ENCODE data around the gene RABGAP1L.

Gene RABGAP1L

GRCh38 chr1:174352117-174352516 is 192.8 kb downstream of the RABGAP1L start:
- no peaks in the 10 kb centered on the region for H3K36me3 ChIP-seq (ENCODE audit: control insufficient read depth in 2 of 2, insufficient read depth in 2 of 2, low read length in 2 of 2)
- no peak overlapping the region for H3K4me3 ChIP-seq (ENCODE audit: low read length in 2 of 2)
- no peak overlapping the region for H3K9ac ChIP-seq (ENCODE audit: low read depth in 1 of 2, low read length in 2 of 2)

GRCh38 chr1:174352883-174353608 is 193.7 kb downstream of the RABGAP1L start:
- Histone ChIP-seq H3K4me1 (ENCODE audit: control insufficient read depth in 2 of 2, insufficient read depth in 2 of 2, low read length in 2 of 2) (no peaks in the 10 kb centered on the region), H3K9ac (ENCODE audit: low read depth in 1 of 2, low read length in 2 of 2) (no peak overlapping the region), H3K36me3 (ENCODE audit: control insufficient read depth in 2 of 2, insufficient read depth in 2 of 2, low read length in 2 of 2) (no peaks in the 10 kb centered on the region), H3K27ac (ENCODE audit: low read depth in 2 of 2, low read length in 2 of 2) (no peak overlapping the region), H3K9me3 (ENCODE audit: control insufficient read depth in 2 of 2, low read length in 2 of 2) (no peaks in the 10 kb centered on the region), H3K4me3 (ENCODE audit: low read length in 2 of 2) (no peak overlapping the region), H3K27me3 (ENCODE audit: control insufficient read depth in 2 of 2, insufficient read depth in 2 of 2, low read length in 2 of 2) (no peaks in the 10 kb centered on the region)

More at GRCh38 chr1:174352117-174352516, 192.8 kb downstream of the RABGAP1L start:
- Histone ChIP-seq H3K4me1 (ENCODE audit: control insufficient read depth in 2 of 2, insufficient read depth in 2 of 2, low read length in 2 of 2) (no peaks in the 10 kb centered on the region), H3K27ac (ENCODE audit: low read depth in 2 of 2, low read length in 2 of 2) (no peak overlapping the region), H3K27me3 (ENCODE audit: control insufficient read depth in 2 of 2, insufficient read depth in 2 of 2, low read length in 2 of 2) (no peaks in the 10 kb centered on the region), H3K9me3 (ENCODE audit: control insufficient read depth in 2 of 2, low read length in 2 of 2) (no peaks in the 10 kb centered on the region)

GRCh38 chr1:174358344-174358743 is 199.0 kb downstream of the RABGAP1L start:
- Histone ChIP-seq H3K36me3 (ENCODE audit: control insufficient read depth in 2 of 2, insufficient read depth in 2 of 2, low read length in 2 of 2) (no peaks in the 10 kb centered on the region), H3K27ac (ENCODE audit: low read depth in 2 of 2, low read length in 2 of 2) (no peak overlapping the region), H3K9me3 (ENCODE audit: control insufficient read depth in 2 of 2, low read length in 2 of 2) (no peaks in the 10 kb centered on the region), H3K4me1 (ENCODE audit: control insufficient read depth in 2 of 2, insufficient read depth in 2 of 2, low read length in 2 of 2) (peaks cover 0 to 2% of the 10 kb centered on the region in 2 donors), H3K9ac (ENCODE audit: low read depth in 1 of 2, low read length in 2 of 2) (no peak overlapping the region), H3K4me3 (ENCODE audit: low read length in 2 of 2) (no peak overlapping the region), H3K27me3 (ENCODE audit: control insufficient read depth in 2 of 2, insufficient read depth in 2 of 2, low read length in 2 of 2) (no peaks in the 10 kb centered on the region)

GRCh38 chr1:174358786-174359453 is 199.6 kb downstream of the RABGAP1L start:
- Histone ChIP-seq H3K4me1 (ENCODE audit: control insufficient read depth in 2 of 2, insufficient read depth in 2 of 2, low read length in 2 of 2) (peaks cover 0 to 2% of the 10 kb centered on the region in 2 donors), H3K27ac (ENCODE audit: low read depth in 2 of 2, low read length in 2 of 2) (no peak overlapping the region), H3K9me3 (ENCODE audit: control insufficient read depth in 2 of 2, low read length in 2 of 2) (no peaks in the 10 kb centered on the region), H3K36me3 (ENCODE audit: control insufficient read depth in 2 of 2, insufficient read depth in 2 of 2, low read length in 2 of 2) (no peaks in the 10 kb centered on the region), H3K9ac (ENCODE audit: low read depth in 1 of 2, low read length in 2 of 2) (no peak overlapping the region), H3K27me3 (ENCODE audit: control insufficient read depth in 2 of 2, insufficient read depth in 2 of 2, low read length in 2 of 2) (no peaks in the 10 kb centered on the region), H3K4me3 (ENCODE audit: low read length in 2 of 2) (no peak overlapping the region)

GRCh38 chr1:174359454-174359805 is 200.1 kb downstream of the RABGAP1L start:
- Histone ChIP-seq H3K27ac (ENCODE audit: low read depth in 2 of 2, low read length in 2 of 2) (no peak overlapping the region), H3K4me3 (ENCODE audit: low read length in 2 of 2) (no peak overlapping the region), H3K36me3 (ENCODE audit: control insufficient read depth in 2 of 2, insufficient read depth in 2 of 2, low read length in 2 of 2) (no peaks in the 10 kb centered on the region), H3K9me3 (ENCODE audit: control insufficient read depth in 2 of 2, low read length in 2 of 2) (no peaks in the 10 kb centered on the region), H3K4me1 (ENCODE audit: control insufficient read depth in 2 of 2, insufficient read depth in 2 of 2, low read length in 2 of 2) (peaks cover 0 to 2% of the 10 kb centered on the region in 2 donors), H3K9ac (ENCODE audit: low read depth in 1 of 2, low read length in 2 of 2) (no peak overlapping the region), H3K27me3 (ENCODE audit: control insufficient read depth in 2 of 2, insufficient read depth in 2 of 2, low read length in 2 of 2) (no peaks in the 10 kb centered on the region)

- Histone ChIP-seq H3K9me3 (ENCODE audit: control insufficient read depth in 2 of 2, low read length in 2 of 2) (no peaks in the 10 kb centered on the region), H3K27ac (ENCODE audit: low read depth in 2 of 2, low read length in 2 of 2) (no peak overlapping the region), H3K4me3 (ENCODE audit: low read length in 2 of 2) (no peak overlapping the region), H3K27me3 (ENCODE audit: control insufficient read depth in 2 of 2, insufficient read depth in 2 of 2, low read length in 2 of 2) (no peaks in the 10 kb centered on the region), H3K9ac (ENCODE audit: low read depth in 1 of 2, low read length in 2 of 2) (no peak overlapping the region), H3K36me3 (ENCODE audit: control insufficient read depth in 2 of 2, insufficient read depth in 2 of 2, low read length in 2 of 2) (no peaks in the 10 kb centered on the region), H3K4me1 (ENCODE audit: control insufficient read depth in 2 of 2, insufficient read depth in 2 of 2, low read length in 2 of 2) (no peaks in the 10 kb centered on the region)
Observed at GRCh38 chr1:174364996-174365736, 205.8 kb downstream of the RABGAP1L start.

- no peak overlapping the region for H3K9ac ChIP-seq (ENCODE audit: low read depth in 1 of 2, low read length in 2 of 2)
- no peaks in the 10 kb centered on the region for H3K9me3 ChIP-seq (ENCODE audit: control insufficient read depth in 2 of 2, low read length in 2 of 2)
- H3K4me3 ChIP-seq (ENCODE audit: low read length in 2 of 2), result no peak overlapping the region
- no peaks in the 10 kb centered on the region for H3K27me3 ChIP-seq (ENCODE audit: control insufficient read depth in 2 of 2, insufficient read depth in 2 of 2, low read length in 2 of 2)
- H3K36me3 ChIP-seq (ENCODE audit: control insufficient read depth in 2 of 2, insufficient read depth in 2 of 2, low read length in 2 of 2), result no peaks in the 10 kb centered on the region
- H3K27ac ChIP-seq (ENCODE audit: low read depth in 2 of 2, low read length in 2 of 2), result no peak overlapping the region
- H3K4me1 ChIP-seq (ENCODE audit: control insufficient read depth in 2 of 2, insufficient read depth in 2 of 2, low read length in 2 of 2), result no peaks in the 10 kb centered on the region
Observed at GRCh38 chr1:174366946-174367345, 207.6 kb downstream of the RABGAP1L start.

GRCh38 chr1:174367892-174368291 is 208.6 kb downstream of the RABGAP1L start:
- Histone ChIP-seq H3K4me1 (ENCODE audit: control insufficient read depth in 2 of 2, insufficient read depth in 2 of 2, low read length in 2 of 2) (no peaks in the 10 kb centered on the region), H3K27ac (ENCODE audit: low read depth in 2 of 2, low read length in 2 of 2) (no peak overlapping the region), H3K36me3 (ENCODE audit: control insufficient read depth in 2 of 2, insufficient read depth in 2 of 2, low read length in 2 of 2) (no peaks in the 10 kb centered on the region), H3K27me3 (ENCODE audit: control insufficient read depth in 2 of 2, insufficient read depth in 2 of 2, low read length in 2 of 2) (no peaks in the 10 kb centered on the region), H3K9ac (ENCODE audit: low read depth in 1 of 2, low read length in 2 of 2) (no peak overlapping the region), H3K4me3 (ENCODE audit: low read length in 2 of 2) (no peak overlapping the region), H3K9me3 (ENCODE audit: control insufficient read depth in 2 of 2, low read length in 2 of 2) (no peaks in the 10 kb centered on the region)

- Histone ChIP-seq H3K4me3 (ENCODE audit: low read length in 2 of 2) (no peak overlapping the region), H3K9me3 (ENCODE audit: control insufficient read depth in 2 of 2, low read length in 2 of 2) (no peaks in the 10 kb centered on the region), H3K36me3 (ENCODE audit: control insufficient read depth in 2 of 2, insufficient read depth in 2 of 2, low read length in 2 of 2) (no peaks in the 10 kb centered on the region), H3K4me1 (ENCODE audit: control insufficient read depth in 2 of 2, insufficient read depth in 2 of 2, low read length in 2 of 2) (no peaks in the 10 kb centered on the region), H3K9ac (ENCODE audit: low read depth in 1 of 2, low read length in 2 of 2) (no peak overlapping the region), H3K27ac (ENCODE audit: low read depth in 2 of 2, low read length in 2 of 2) (no peak overlapping the region), H3K27me3 (ENCODE audit: control insufficient read depth in 2 of 2, insufficient read depth in 2 of 2, low read length in 2 of 2) (no peaks in the 10 kb centered on the region)
Observed at GRCh38 chr1:174376030-174376429, 216.7 kb downstream of the RABGAP1L start.

GRCh38 chr1:174391716-174392115 is 232.4 kb downstream of the RABGAP1L start:
- Histone ChIP-seq H3K4me3 (ENCODE audit: low read length in 2 of 2) (no peak overlapping the region), H3K27me3 (ENCODE audit: control insufficient read depth in 2 of 2, insufficient read depth in 2 of 2, low read length in 2 of 2) (no peaks in the 10 kb centered on the region), H3K9ac (ENCODE audit: low read depth in 1 of 2, low read length in 2 of 2) (no peak overlapping the region), H3K4me1 (ENCODE audit: control insufficient read depth in 2 of 2, insufficient read depth in 2 of 2, low read length in 2 of 2) (no peaks in the 10 kb centered on the region), H3K9me3 (ENCODE audit: control insufficient read depth in 2 of 2, low read length in 2 of 2) (no peaks in the 10 kb centered on the region), H3K36me3 (ENCODE audit: control insufficient read depth in 2 of 2, insufficient read depth in 2 of 2, low read length in 2 of 2) (no peaks in the 10 kb centered on the region), H3K27ac (ENCODE audit: low read depth in 2 of 2, low read length in 2 of 2) (no peak overlapping the region)
